Transverse colon (tissue), 4 donors: Measurements from ENCODE around the gene P4HB.

Experiments used
- CTCF ChIP-seq, 5 experiments: fragments of 200-600 bp in 3 of 5; fragments of 450-650 bp in 2 of 5; sonication (generic) in 3 of 5; IDR thresholded peaks; 1 replicate in 2 of 5; 2 replicates in 3 of 5; pipeline ENCODE4 v1.5.1; 2016 to 2017; ENCODE audit warnings: antibody characterized with exemption in 5 of 5, inconsistent platforms in 3 of 5, mild to moderate bottlenecking in 2 of 5, moderate library complexity in 1 of 5
- EP300 ChIP-seq: sonication (generic); formaldehyde crosslinking; IDR thresholded peaks from one replicate; pipeline ENCODE4 v1.6.1; 2017; ENCODE audit warnings: antibody characterized with exemption, low read depth
- POLR2A ChIP-seq: fragments of 450-650 bp; IDR thresholded peaks from one replicate; pipeline ENCODE4 v1.6.1; 2016; ENCODE audit warnings: antibody characterized with exemption, mild to moderate bottlenecking, moderate library complexity
- POLR2AphosphoS5 ChIP-seq, 3 donors: sonication (generic); formaldehyde crosslinking; IDR thresholded peaks; one replicate each; pipeline ENCODE4 v1.6.1; 2016; ENCODE audit warnings: antibody characterized with exemption in 3 of 3

- TF ChIP-seq POLR2A = no peak
- TF ChIP-seq CTCF (IDR thresholded peaks at IDR 0.05) = no peak
- TF ChIP-seq POLR2AphosphoS5 (IDR thresholded peaks at IDR 0.05) = no peak
- no peak for TF ChIP-seq EP300
Measured at GRCh38 chr17:81903896-81904599, 43.7 kb upstream of the P4HB start.
